WTC11 (cell line): Measurements from ENCODE around the gene RNF19B.

Experiments
- CREM ChIP-seq: sonication (generic); formaldehyde crosslinking; IDR thresholded peaks from 2 replicates; pipeline ENCODE4 v1.8.1; 2022; ENCODE audit warnings: mild to moderate bottlenecking, missing genetic modification reagents, moderate library complexity
- CTCF ChIP-seq: fragments of 200-600 bp; IDR thresholded peaks from 2 replicates; pipeline ENCODE4 v1.8.0; 2022; ENCODE audit warnings: antibody characterized with exemption
- ETV6 ChIP-seq: sonication (generic); formaldehyde crosslinking; IDR thresholded peaks from 2 replicates; pipeline ENCODE4 v1.8.1; 2022; ENCODE audit warnings: mild to moderate bottlenecking, missing genetic modification reagents
- MLX ChIP-seq: sonication (generic); formaldehyde crosslinking; IDR thresholded peaks from 2 replicates; pipeline ENCODE4 v1.8.1; 2023; ENCODE audit warnings: mild to moderate bottlenecking, missing genetic modification reagents, moderate library complexity
- NR1H2 ChIP-seq: sonication (generic); formaldehyde crosslinking; IDR thresholded peaks from 2 replicates; pipeline ENCODE4 v1.9.0; 2021; ENCODE audit warnings: mild to moderate bottlenecking, moderate library complexity, missing genetic modification reagents
- NR2C2 ChIP-seq: sonication (generic); formaldehyde crosslinking; IDR thresholded peaks from 2 replicates; pipeline ENCODE4 v1.8.0; 2022; ENCODE audit warnings: mild to moderate bottlenecking, missing genetic modification reagents
- TEAD1 ChIP-seq: sonication (generic); formaldehyde crosslinking; IDR thresholded peaks from 2 replicates; pipeline ENCODE4 v1.8.0; 2022; ENCODE audit warnings: mild to moderate bottlenecking, missing genetic modification reagents
- USF2 ChIP-seq: sonication (generic); formaldehyde crosslinking; IDR thresholded peaks from 2 replicates; pipeline ENCODE4 v1.8.1; 2023; ENCODE audit warnings: mild to moderate bottlenecking, missing genetic modification reagents, moderate library complexity
- ZNF512 ChIP-seq: sonication (generic); formaldehyde crosslinking; IDR thresholded peaks from 2 replicates; pipeline ENCODE4 v1.8.1; 2022; ENCODE audit warnings: missing genetic modification reagents, borderline replicate concordance

GRCh38 chr1:32948905-32949304, 15.7 kb downstream of the RNF19B start:
- TF ChIP-seq TEAD1 (no peak), NR1H2 (CRISPR knock-in tag) (no peak), CTCF (no peak), USF2 (no peak), MLX (no peak), ETV6 (no peak), ZNF512 (no peak), NR2C2 (CRISPR knock-in tag) (no peak), CREM (no peak)
